Epithelial cell of proximal tubule (primary cell): Measurements from ENCODE around the gene SERPINB5. TPM values are rescaled to one million over a fixed set of nuclear protein-coding genes. Genes with fewer than 3 reads are reported as not detected.

ENCODE experiments used
- DNase-seq: peaks from one replicate; pipeline ENCODE4 v3.0.0-alpha.2; 2011; ENCODE audit warnings: low read depth
- H3K4me3 ChIP-seq: 2 replicates; pipeline ENCODE4 v1.5.1; 2011; ENCODE audit warnings: low read depth, mild to moderate bottlenecking, low read length
- CTCF ChIP-seq: conservative IDR thresholded peaks from 2 replicates; pipeline ENCODE4 v1.5.1; 2012; ENCODE audit warnings: low read depth, mild to moderate bottlenecking, low read length
- total RNA-seq: library from RNA; depleted of rRNA; stranded (reverse); fragments of >200 nt; gene quantifications from 2 replicates; pipeline ENCODE4 v1.2.3, GENCODE V29; 2015

Gene SERPINB5
- total RNA-seq, 1 donor from 2014 or later = 0.17 TPM

GRCh38 chr18:63439334-63439733 is 37.4 kb upstream of the SERPINB5 start:
- DNase-seq = no peak
- no peak overlapping the region for H3K4me3 ChIP-seq
- peak; percentile 86 for TF ChIP-seq CTCF

DNA sequence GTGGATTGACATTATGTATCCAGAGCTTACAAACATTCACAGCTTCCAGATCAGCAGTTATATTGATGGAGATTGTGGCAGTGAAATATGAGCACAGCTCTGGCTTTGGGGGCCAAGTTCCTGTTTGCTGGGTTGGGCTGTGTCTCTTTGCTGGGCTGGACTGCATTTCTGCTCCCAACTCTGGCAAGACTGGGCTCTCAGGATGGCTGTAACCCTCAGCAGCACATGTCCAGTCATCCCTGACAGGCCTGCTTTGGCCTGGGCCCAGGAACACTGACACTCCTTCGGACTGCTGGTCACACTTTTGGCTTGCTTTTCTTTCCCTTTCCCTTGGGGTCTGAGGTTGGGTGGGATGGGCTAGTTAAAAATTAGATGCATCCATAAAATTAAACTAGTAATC is 36.5 kb upstream of the SERPINB5 start:
- no peak for TF ChIP-seq CTCF
- no peak for DNase-seq
- H3K4me3 ChIP-seq = no peak overlapping the region

GRCh38 chr18:63440881-63441280 is 35.9 kb upstream of the SERPINB5 start:
- no peak for DNase-seq
- TF ChIP-seq CTCF = no peak
- H3K4me3 ChIP-seq = no peak overlapping the region

GRCh38 chr18:63443829-63444228 is 32.9 kb upstream of the SERPINB5 start:
- no peak for DNase-seq
- no peak overlapping the region for H3K4me3 ChIP-seq
- TF ChIP-seq CTCF = no peak

DNA sequence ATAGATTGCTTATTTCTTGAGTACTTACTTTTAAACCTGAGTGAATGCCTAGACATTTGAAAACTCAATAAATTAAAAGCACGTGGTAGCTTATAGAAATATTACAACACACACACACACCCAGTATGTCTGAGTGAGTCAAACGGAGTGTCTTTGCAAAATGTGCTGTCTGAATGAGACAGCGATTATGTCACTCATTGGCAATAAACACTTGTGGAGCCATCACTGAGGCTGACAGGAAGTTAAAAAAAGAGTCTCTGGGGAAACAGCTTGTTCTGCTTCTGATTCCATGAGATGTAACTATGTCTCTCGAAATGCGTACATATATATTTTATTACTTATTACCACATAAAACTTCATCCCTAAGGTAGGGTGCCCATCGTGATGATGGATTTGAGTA is 32.2 kb upstream of the SERPINB5 start:
- no peak overlapping the region for H3K4me3 ChIP-seq
- DNase-seq = no peak
- TF ChIP-seq CTCF = no peak

DNA sequence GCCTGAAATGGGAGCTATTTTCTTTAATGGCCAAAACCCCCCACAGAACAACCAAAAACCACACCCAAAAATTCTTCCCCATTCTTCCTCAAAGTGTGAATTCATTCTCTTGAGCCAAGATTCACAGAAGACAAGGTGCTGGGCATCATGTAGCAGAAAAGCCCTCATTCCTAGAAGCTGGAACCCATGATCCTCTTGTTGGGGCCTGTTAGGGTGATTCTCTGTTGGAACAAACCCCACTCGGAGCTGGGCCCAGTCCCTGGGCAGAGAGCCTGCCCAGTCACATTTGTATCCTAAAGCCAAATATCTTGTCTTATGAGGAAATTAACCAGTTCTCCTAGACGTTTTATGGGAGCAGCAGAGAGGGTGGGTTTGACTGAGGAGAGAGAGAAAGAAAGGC is 31.7 kb upstream of the SERPINB5 start:
- H3K4me3 ChIP-seq = no peak overlapping the region
- DNase-seq = no peak
- TF ChIP-seq CTCF = no peak

DNA sequence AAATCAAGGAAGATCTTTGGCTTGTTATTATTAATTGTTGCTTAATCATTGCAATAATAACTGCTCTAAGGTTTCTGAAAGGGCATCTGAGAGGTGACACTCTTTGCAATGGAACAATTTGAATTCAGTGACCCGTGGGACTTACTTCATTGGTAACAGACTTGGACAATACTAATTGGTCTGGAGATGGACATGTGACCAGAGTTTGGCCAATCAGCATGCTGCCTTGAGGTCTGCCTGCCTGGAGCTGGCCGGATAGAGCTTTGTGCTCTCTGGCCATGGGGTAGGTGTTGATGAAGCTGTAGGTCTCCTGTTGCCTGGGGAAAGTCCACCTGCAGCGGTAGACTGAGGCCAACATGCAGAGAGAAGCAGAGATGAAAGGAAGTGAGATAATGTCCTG is 30.5 kb upstream of the SERPINB5 start:
- TF ChIP-seq CTCF = no peak
- H3K4me3 ChIP-seq = no peak overlapping the region
- DNase-seq = no peak
